ENCODE data around the gene GFI1B.
A peak's percentile ranks its signal among the peaks of the same experiment; 100 is the strongest.

GFI1B gene

DNA sequence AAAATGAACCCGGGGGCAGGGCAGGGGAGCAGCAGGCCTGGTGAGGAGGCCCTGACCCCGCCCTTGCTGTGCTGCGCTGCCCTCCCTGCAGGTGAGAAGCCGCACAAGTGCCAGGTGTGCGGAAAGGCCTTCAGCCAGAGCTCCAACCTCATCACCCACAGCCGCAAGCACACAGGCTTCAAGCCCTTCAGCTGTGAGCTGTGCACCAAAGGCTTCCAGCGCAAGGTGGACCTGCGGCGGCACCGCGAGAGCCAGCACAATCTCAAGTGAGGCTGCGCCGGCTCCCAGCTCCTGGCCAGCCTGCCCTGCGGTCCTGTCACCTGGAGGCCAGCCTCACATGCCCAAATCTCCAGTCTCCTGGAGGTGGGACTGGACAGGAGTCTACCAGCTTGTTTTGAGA, 12.3 kb downstream of the GFI1B start:
- TF ChIP-seq, protein P1, sequence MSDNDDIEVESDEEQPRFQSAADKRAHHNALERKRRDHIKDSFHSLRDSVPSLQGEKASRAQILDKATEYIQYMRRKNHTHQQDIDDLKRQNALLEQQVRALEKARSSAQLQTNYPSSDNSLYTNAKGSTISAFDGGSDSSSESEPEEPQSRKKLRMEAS (IDR thresholded peaks at IDR 0.05; ENCODE audit: low read depth, low read length), result no peak
- TF ChIP-seq POLR2A (IDR thresholded peaks at IDR 0.05; ENCODE audit: extremely low read depth, insufficient read length), result no peak
- no peak for TF ChIP-seq MYC (IDR thresholded peaks at IDR 0.05; ENCODE audit: low read depth, low read length)
- TF ChIP-seq, protein P2, sequence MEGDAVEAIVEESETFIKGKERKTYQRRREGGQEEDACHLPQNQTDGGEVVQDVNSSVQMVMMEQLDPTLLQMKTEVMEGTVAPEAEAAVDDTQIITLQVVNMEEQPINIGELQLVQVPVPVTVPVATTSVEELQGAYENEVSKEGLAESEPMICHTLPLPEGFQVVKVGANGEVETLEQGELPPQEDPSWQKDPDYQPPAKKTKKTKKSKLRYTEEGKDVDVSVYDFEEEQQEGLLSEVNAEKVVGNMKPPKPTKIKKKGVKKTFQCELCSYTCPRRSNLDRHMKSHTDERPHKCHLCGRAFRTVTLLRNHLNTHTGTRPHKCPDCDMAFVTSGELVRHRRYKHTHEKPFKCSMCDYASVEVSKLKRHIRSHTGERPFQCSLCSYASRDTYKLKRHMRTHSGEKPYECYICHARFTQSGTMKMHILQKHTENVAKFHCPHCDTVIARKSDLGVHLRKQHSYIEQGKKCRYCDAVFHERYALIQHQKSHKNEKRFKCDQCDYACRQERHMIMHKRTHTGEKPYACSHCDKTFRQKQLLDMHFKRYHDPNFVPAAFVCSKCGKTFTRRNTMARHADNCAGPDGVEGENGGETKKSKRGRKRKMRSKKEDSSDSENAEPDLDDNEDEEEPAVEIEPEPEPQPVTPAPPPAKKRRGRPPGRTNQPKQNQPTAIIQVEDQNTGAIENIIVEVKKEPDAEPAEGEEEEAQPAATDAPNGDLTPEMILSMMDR (IDR thresholded peaks at IDR 0.05; ENCODE audit: low read depth, low read length), result no peak
- DNase-seq (ENCODE audit: low read depth), result no peak
- peak overlapping the region; percentile 40 for H3K4me3 ChIP-seq (ENCODE audit: low read depth, low read length)

DNA sequence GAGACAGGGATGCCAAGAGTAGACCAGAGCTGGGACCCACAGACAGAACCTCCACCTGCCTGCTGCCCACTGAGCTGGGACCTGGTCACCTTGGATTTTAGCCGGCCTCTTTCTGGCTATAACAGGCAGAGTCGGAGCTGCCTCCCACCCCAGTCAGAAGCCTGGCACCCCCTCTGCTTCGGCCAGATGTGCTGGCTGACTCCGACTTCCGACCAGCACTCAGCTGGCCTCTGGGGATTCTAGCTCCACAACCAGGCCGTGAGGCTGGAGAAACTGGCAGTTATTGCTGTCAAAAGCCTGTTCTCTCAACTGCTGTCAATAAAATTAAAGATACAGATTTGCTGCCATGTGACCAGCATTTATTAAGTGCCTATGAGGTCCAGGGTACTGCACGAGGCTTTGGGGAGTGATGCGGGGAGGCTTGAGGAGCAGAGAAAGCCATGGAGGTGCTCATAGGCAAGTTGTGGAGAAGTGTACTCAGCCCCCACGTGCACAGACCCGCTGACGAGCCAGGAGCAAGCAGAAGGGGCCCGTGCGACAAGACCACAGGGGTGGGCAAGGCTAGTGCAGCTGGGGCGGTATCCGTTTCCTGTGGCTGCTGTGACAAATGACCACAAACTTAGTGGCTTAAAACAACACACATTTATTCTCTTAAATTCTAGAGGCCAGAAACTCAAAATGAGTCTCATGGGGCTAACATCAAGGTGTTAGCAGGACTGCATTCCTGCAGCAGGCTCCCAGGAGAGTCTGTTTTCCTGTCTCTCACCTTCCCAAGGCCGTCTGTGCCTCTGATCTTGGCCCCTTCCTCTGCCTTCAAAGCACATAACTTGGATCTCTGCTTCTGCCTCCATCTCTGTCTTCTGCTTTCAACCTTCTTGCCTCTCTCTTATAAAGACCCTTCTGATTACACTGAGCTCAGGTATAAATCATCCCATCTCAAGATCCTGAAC, 13.1 kb downstream of the GFI1B start:
- TF ChIP-seq, protein P2 (IDR thresholded peaks at IDR 0.05; ENCODE audit: low read depth, low read length), result no peak
- TF ChIP-seq, protein P1 (IDR thresholded peaks at IDR 0.05; ENCODE audit: low read depth, low read length), result peak; percentile 85
- peak; percentile 62 for TF ChIP-seq MYC (IDR thresholded peaks at IDR 0.05; ENCODE audit: low read depth, low read length)
- peak; percentile 95 for DNase-seq (ENCODE audit: low read depth)
- H3K4me3 ChIP-seq (ENCODE audit: low read depth, low read length), result peak overlapping the region; percentile 40

DNA sequence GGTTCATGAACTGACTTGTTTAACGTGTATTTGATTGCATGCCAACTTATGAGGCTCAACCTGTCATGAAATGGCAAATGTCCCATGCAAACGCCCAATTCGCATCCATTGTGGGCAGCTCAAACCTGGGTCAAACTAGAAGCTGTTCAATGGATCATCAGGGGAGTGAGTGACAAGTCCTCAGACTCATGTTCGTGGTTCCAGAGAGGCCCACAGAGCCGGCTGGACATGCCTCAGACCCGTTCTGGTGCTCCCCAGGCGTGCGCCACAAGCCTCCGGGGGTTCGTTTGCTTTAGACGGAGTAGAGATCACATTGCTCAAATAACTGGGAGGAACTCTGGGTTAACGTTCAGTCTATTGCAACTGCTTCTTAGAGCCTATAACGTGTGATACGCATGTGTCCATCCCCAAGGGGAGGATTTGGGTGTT, 15.0 kb downstream of the GFI1B start:
- TF ChIP-seq, protein P2 (IDR thresholded peaks at IDR 0.05; ENCODE audit: low read depth, low read length), result no peak
- TF ChIP-seq, protein P1 (IDR thresholded peaks at IDR 0.05; ENCODE audit: low read depth, low read length), result peak; percentile 58
- 0 out of 2 replicates have a peak, but pooled peaks have one; percentile 2 for TF ChIP-seq MYC (IDR thresholded peaks at IDR 0.05; ENCODE audit: low read depth, low read length)
- peak; percentile 15 for TF ChIP-seq POLR2A (IDR thresholded peaks at IDR 0.05; ENCODE audit: extremely low read depth, insufficient read length)
- H3K4me3 ChIP-seq (ENCODE audit: low read depth, low read length), result peak overlapping the region; percentile 32
- peak; percentile 86 for DNase-seq (ENCODE audit: low read depth)

DNA sequence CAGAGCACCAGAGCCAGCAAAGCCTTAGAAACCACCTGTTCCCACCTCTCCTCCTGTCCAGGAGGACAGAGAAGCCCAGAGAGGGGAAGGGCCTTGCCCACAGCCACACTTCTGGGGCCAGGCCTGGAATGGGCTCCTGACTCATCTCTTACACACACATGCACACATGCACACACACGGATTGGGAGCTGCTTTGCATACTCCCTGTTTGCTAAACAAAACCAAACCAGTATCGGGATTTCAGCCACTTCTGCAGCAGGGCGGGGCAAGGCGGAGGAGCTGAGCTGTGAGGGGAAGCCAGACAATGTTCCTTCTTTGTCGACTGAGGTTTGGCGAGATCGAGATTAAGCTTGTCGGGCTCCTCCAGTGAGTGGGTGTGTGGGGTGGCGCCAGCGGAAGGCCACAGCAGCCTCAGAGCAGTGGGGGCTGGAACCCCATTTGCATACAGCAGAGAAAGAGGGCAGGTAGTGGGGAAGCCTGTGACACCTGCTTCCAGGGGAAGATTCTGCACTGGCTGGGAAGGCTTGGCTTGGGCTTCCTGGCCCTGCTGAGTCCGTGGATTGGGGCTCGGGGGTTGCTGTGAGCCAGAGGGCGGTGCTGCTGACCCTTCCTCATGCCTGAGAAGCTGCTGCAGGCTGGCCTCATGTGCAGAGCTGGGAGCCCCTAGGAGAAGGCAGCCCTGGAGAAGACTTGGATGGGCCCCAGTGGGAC, 16.1 kb downstream of the GFI1B start:
- no peak; the same call in 1 of the 2 replicates for TF ChIP-seq MYC (IDR thresholded peaks at IDR 0.05; ENCODE audit: low read depth, low read length)
- TF ChIP-seq, protein P1 (IDR thresholded peaks at IDR 0.05; ENCODE audit: low read depth, low read length), result no peak
- TF ChIP-seq, protein P2 (IDR thresholded peaks at IDR 0.05; ENCODE audit: low read depth, low read length), result no peak
- TF ChIP-seq POLR2A (IDR thresholded peaks at IDR 0.05; ENCODE audit: extremely low read depth, insufficient read length), result no peak
- DNase-seq (ENCODE audit: low read depth), result peak; percentile 95
- peak overlapping the region; percentile 47 for H3K4me3 ChIP-seq (ENCODE audit: low read depth, low read length)

DNA sequence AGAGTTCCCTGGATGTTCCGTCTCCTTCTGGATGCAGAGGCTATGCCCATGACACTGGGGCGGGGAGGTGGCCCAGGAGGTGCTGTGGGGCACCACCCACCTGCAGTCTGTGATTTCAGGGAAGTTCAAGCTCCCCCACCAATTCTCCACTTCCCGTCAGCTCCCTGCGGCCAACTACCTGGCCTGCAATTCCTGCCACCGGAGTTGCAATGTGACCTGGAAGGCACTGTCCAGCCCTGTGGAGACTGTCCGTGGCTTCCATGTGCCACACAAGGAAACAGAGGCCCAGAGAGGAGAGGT, 16.6 kb downstream of the GFI1B start:
- H3K4me3 ChIP-seq (ENCODE audit: low read depth, low read length), result peak overlapping the region; percentile 47
- TF ChIP-seq MYC (IDR thresholded peaks at IDR 0.05; ENCODE audit: low read depth, low read length), result no peak
- DNase-seq (ENCODE audit: low read depth), result no peak

DNA sequence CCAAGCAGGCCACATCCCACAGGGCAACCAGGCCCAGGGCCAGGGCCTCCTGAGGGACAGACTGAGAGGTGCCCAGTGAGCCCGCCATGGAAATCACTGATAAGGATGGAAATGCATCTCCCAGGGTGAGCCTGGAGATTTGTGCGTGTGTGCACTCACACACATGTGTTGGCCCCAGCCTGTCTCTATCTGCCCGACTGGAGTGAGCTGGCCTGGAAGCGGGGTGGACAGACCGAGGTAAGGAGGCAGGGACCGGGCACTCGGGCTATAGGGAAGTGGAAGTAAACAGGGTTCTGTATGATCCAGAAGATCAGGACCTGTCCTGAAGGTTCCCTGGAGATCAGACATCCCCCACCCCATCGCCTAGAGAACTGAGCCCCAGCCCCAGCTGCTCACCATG, 17.4 kb downstream of the GFI1B start:
- TF ChIP-seq, protein P2 (IDR thresholded peaks at IDR 0.05; ENCODE audit: low read depth, low read length), result no peak
- TF ChIP-seq, protein P1 (IDR thresholded peaks at IDR 0.05; ENCODE audit: low read depth, low read length), result no peak
- TF ChIP-seq POLR2A (IDR thresholded peaks at IDR 0.05; ENCODE audit: extremely low read depth, insufficient read length) (no peak), MYC (IDR thresholded peaks at IDR 0.05; ENCODE audit: low read depth, low read length) (no peak)
- H3K4me3 ChIP-seq (ENCODE audit: low read depth, low read length), result no peak overlapping the region
- DNase-seq (ENCODE audit: low read depth), result no peak

Data from NB4 (cell line).